Measurements from ENCODE around the gene C2orf80.

DNA sequence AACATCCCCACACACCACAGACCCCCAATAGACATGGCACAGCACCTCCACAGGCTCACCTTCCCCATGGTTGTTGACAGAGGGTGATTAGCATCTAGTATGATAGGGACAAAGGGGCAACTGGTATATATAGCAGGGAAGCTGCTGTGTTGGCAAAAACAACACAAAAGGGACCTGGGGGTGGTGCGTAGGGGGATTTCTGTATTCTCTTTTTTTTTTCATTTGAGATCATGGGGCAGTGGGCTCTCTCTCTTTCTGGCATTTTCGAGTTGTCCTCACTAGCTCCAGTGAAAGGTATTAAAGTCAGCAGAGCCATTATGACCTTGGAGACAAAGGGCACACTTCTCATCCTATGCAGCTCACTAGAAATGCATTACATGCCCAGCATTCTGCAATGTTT is 26.3 kb downstream of the C2orf80 start, which contains the start of gene CRYGA:
- TF ChIP-seq, protein P1, sequence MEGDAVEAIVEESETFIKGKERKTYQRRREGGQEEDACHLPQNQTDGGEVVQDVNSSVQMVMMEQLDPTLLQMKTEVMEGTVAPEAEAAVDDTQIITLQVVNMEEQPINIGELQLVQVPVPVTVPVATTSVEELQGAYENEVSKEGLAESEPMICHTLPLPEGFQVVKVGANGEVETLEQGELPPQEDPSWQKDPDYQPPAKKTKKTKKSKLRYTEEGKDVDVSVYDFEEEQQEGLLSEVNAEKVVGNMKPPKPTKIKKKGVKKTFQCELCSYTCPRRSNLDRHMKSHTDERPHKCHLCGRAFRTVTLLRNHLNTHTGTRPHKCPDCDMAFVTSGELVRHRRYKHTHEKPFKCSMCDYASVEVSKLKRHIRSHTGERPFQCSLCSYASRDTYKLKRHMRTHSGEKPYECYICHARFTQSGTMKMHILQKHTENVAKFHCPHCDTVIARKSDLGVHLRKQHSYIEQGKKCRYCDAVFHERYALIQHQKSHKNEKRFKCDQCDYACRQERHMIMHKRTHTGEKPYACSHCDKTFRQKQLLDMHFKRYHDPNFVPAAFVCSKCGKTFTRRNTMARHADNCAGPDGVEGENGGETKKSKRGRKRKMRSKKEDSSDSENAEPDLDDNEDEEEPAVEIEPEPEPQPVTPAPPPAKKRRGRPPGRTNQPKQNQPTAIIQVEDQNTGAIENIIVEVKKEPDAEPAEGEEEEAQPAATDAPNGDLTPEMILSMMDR (IDR thresholded peaks at IDR 0.05 in 2 of 3, conservative IDR thresholded peaks at IDR 0.05 in 1 of 3; ENCODE audit: insufficient read depth in 2 of 3, low read depth in 1 of 3, low read length in 3 of 3), result no peak
- no peak for TF ChIP-seq POLR2AphosphoS5 (IDR thresholded peaks at IDR 0.05; ENCODE audit: control insufficient read depth, insufficient read depth, low read depth, low read length)
- no peak for TF ChIP-seq EP300 (IDR thresholded peaks at IDR 0.05; ENCODE audit: low read length)
- no peak for TF ChIP-seq RBM17 (IDR thresholded peaks at IDR 0.05; ENCODE audit: borderline replicate concordance, low read depth, low read length)
- TF ChIP-seq POLR2A (conservative IDR thresholded peaks at IDR 0.05), result no peak
- TF ChIP-seq SNRNP70 (optimal IDR thresholded peaks at IDR 0.05; ENCODE audit: low read depth, low read length), result no peak
- TF ChIP-seq ZNF584 (CRISPR knock-in tag; IDR thresholded peaks at IDR 0.05; ENCODE audit: low read depth), result no peak
- no peak for TF ChIP-seq FOXA1 (IDR thresholded peaks at IDR 0.05; ENCODE audit: borderline replicate concordance)
- TF ChIP-seq, protein P2, sequence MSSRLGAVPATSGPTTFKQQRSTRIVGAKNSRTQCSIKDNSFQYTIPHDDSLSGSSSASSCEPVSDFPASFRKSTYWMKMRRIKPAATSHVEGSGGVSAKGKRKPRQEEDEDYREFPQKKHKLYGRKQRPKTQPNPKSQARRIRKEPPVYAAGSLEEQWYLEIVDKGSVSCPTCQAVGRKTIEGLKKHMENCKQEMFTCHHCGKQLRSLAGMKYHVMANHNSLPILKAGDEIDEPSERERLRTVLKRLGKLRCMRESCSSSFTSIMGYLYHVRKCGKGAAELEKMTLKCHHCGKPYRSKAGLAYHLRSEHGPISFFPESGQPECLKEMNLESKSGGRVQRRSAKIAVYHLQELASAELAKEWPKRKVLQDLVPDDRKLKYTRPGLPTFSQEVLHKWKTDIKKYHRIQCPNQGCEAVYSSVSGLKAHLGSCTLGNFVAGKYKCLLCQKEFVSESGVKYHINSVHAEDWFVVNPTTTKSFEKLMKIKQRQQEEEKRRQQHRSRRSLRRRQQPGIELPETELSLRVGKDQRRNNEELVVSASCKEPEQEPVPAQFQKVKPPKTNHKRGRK (tag; IDR thresholded peaks at IDR 0.05), result no peak
- no peak for TF ChIP-seq SMC3 (conservative IDR thresholded peaks at IDR 0.05; ENCODE audit: insufficient read depth, low read depth, low read length)
- TF ChIP-seq HNRNPK (IDR thresholded peaks at IDR 0.05; ENCODE audit: low read depth, low read length, poor library complexity, severe bottlenecking), result no peak
- TF ChIP-seq ESRRB (CRISPR knock-in tag; IDR thresholded peaks at IDR 0.05; ENCODE audit: borderline replicate concordance), result no peak

All from K562 (cell line).